ENCODE results near the gene PGPEP1.

Gene PGPEP1

GRCh38 chr19:18340190-18340989 lies at the start of gene PGPEP1:
PGPEP1 (plus strand) TSS chr19:18340598; CDS start chr19:18340682, 84 bp downstream.
- DNase-seq (ENCODE audit: low spot score), result peak; percentile 85

- no peak for DNase-seq (ENCODE audit: low spot score)
These were observed 49.3 kb upstream of the PGPEP1 start for GRCh38 chr19:18291019-18291524.

DNA sequence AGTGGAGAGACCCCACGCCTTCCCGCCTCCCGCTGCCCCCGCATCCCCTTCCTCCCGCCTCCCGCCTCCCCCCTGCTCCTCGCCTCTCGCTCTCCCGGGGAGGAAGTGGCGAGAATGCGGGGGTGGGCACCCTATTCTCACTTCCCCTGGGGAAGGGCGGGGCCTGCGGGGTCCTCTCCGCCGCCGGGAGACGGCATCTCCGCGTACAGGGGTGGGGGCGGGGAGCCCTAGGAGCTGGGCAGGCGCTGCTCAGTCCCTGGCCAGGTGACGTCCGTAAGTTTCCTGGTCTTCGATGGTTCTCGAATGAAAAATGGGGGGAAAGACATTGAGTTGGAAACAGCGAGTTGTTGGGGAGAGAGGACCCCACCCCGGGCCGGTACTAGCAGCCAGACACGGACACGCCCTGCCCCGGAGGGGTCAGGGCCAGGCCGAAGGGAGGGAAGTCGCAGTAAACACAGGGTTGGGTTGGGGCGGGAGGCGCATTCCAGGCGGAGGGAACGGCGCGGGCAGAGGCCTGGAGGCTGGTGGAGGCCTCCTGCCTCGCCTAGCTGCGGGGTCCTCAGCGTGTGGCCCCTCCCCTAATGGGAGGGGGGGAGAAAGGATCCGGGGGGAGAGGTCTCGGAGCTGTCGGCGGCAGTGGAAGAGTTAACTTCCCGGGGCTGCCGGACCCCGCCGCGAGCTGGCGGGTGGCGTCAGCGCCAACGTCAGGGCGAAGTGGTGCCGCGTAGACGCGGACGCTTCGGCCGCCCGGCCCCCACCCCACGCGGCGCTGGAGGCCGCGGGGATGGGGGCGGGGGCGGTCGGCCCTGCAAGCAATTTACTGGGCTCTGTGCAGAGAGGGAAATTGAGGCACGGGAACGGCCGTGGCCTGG lies 48.6 kb upstream of the PGPEP1 start:
- peak; percentile 82 for DNase-seq (ENCODE audit: low spot score)

- no peak for DNase-seq (ENCODE audit: low spot score)
These were observed 48.0 kb upstream of the PGPEP1 start for GRCh38 chr19:18292462-18292809.

DNA sequence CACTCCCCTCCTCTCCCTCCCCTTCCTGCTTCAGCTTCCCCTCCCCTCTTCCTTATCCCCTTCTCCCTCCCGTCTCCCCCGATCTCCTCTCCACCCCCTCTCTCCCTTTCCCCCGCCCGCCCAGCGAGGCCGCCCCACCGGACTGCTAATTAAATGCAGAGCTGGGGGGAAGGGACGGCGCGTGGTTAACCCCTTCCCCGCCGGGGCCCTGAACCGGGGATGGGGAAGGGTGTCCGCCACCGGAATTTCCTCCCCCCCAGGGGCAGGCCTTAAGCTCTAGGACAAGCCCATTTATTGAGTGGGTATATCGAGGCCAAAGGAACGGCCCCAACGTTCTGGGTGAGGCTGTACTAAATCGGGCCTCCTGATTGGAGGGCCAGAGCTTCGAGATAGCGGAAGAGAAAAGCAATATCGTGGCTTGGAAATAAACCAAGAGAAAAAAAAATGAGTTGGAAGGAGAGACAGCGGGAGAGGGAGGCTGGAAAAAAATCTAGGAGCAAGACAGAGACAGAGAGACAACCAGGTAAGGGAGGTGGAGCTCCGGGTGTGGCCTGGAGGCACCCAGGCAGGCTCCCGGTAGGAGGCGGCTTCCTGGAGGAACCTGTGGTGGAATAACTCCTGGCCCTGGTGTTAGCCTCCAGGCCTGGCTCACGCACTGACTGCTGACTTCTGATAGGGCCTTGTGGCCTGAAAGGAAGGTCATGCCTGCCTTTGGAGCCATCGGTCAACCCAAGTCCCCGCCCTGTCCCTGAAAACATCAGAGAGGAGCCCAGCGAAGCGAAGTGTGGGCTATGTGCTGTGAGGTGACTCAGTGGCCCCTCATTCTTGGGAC lies 47.4 kb upstream of the PGPEP1 start:
- DNase-seq (ENCODE audit: low spot score), result peak; percentile 78

DNA sequence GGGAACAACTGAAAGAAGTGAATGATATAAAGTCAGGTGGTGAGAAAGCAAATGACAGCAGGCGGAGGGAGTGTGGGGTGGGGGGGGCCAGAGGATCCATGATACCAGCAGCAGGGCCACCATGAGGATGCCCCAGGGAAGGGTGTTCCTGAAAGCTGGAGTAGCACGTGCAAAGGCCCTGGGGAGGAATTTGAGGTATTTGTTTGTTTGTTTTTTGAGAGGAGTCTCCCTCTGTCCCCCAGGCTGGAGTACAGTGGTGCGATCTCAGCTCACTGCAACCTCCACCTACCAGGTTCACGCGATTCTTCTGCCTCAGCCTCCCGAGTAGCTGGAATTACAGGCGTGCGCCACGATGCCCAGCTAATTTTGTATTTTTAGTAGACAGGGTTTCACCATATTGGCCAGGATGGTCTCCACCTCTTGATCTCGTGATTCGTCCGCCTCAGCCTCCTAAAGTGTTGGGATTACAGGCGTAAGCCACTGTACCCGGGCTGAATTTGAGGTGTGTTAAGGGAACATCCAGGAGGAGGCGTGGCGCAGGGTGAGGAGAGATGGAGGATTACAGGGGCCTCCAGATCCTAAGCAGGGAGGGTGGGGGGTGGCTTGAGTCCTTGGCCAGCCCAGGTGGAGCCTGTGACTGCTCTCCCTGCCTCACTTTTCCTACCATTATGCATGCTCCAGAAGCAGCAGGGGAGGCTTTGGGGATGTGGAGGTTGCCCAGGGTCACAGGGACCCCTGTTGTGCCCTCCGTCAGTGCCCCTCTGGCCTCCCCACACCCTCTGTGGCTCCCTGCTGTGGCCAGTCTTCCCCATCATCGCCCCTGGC lies 46.5 kb upstream of the PGPEP1 start:
- no peak for DNase-seq (ENCODE audit: low spot score)

- DNase-seq (ENCODE audit: low spot score), result no peak
These were observed 45.9 kb upstream of the PGPEP1 start for GRCh38 chr19:18294467-18294864.

GRCh38 chr19:18295034-18295451 lies 45.4 kb upstream of the PGPEP1 start:
- DNase-seq (ENCODE audit: low spot score), result no peak

DNA sequence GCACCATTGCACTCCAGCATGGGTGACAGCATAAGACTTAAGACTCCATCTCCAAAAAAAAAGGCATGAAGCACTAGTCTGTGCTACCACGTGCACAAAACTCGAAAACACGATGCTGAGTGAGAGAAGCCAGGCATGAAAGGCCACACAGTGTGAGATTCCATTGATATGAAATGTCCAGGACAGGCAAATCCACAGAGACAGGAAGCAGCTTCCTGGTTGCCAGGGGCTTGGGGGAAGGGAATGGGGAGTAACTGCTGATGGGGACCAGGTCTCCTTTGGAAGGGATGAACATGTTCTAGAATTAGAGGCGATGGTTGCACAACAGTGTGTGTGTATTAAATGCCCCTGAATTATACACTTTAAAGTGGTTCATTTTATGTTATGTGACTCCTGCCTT lies 43.1 kb upstream of the PGPEP1 start:
- no peak for DNase-seq (ENCODE audit: low spot score)

DNA sequence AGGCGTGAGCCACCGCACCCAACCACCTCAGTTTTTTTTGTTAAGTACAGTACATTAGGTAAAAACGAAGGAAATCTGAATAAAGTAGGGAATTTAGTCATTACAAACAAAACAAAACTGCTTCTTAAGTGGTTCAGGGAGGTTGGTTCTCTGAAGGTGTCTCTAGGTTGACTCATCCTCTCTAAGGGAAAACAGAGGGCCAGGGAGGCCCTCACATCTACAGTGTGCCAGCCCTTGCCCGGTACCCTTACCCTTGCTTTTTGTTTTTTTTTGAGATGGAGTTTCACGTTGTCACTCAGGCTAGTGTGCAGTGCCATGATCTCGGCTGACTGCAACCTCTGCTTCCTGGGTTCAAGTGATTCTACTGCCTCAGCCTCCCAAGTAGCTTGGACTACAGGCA lies 41.8 kb upstream of the PGPEP1 start:
- no peak for DNase-seq (ENCODE audit: low spot score)

DNA sequence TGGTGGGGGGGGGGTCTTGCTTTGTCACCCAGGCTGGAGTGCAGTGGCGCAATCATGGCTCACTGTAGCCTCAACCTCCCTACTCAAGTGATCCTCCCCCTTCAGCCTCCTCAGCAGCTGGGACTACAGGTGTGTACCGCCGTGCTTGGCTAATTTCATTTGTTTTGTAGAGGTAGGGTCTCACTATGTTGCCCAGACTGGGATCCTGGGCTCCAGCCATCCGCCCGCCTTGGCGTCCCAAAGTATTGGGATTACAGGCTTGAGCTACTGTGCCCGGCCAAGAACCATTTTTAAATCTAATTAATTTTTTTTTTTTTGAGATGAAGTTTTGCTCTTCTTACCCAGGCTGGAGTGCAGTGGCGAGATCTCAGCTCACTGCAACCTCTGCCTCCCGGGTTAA lies 40.7 kb upstream of the PGPEP1 start:
- DNase-seq (ENCODE audit: low spot score), result no peak

DNA sequence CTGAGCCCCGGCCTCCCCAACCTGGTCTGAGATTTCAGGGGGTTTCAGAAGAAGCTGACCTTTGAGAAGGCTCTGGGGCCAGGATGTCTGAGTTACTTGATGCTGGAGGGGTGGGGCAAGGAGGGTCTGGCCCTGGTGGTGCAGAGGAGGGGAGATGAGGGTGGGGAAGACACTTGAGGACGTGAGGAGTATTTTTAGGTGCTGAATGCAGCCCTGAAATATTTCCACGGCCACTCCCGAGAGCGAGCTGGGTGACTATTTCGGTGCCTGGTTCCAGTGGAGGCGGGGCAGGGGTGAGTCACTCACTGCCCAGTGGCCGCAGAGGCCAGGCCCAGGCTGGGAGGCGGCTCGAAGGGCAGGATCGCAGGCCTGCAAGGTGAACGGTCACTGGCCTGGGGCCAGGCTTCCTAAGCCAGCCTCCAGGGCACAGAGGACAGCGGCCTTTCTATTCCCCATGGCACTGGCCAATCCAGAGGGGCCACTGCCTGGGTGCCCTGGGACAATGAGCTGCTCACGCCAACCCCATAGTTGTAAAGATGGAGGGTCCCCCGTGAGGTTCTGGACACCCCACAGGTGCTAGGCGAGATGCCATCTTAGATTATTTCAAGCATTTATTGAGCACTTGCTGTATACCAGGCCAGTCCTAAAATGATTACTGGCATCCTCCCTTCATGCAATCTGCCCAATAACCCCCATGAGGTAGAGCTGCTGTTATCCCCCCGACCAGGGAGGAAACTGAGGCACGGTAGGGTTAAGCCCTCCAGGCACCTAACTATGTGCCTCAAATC lies 39.3 kb upstream of the PGPEP1 start:
- DNase-seq (ENCODE audit: low spot score), result no peak

DNA sequence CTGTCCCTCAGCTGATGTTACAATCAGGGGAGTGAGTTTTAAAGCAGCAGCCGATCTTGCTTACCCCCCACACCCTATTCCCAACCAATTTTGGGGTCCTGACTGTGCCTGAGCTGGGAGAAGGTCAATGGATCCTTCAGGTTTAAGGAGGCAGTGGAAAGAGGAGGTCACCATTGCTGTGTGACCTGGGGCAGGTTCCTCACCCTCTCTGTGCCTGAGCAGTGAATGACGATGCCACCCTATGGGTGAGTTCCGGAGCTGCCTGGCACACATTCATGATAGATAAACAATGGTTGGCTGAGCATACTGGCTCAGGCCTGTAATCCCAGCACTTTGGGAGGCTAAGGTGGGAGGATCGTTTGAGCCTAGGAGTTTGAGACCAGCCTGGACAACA lies 38.7 kb upstream of the PGPEP1 start:
- no peak for DNase-seq (ENCODE audit: low spot score)

GRCh38 chr19:18304208-18304457 lies 36.3 kb upstream of the PGPEP1 start:
- no peak for DNase-seq (ENCODE audit: low spot score)

DNA sequence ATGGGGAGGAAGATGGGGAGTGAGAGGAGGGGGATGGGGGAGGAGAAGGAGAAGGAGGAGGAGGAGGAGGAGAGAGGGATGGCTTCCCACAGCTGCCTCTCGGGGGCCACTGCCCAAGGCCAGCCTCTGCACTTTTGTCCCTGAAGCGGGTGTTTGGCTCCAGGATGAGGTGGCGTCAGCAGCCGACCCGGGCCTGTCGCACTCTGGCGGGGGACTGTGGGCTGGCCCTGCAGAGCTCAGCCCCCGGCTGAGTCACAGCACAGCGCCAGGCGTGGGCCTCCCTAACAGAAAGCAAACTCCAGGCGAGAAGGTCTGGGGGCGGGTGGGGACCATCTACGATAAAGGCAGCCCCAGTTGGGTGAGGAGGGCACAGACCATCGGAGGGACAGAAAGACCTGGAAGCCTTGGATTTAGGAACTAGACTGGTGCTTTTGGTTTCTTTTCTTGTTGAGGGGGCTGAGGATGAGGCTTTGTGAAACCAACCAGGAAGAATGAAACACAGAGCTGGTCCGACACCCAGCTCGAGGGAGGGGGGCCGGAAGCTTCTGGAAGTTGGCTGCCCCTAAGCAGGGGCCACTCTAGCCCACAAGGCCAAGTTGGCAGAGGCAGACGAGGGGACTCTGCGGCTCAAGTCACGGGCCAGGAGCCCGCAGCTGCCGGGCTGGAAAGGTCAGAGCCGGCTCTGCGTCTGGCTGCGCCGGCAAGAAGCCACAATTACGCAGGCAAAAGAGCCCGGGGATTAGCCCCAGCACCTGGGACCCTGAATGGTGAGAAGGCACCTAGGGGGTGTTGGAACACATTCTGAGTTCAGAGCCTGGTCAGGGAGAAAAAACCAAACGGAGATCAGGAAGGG lies 35.7 kb upstream of the PGPEP1 start:
- peak; percentile 86 for DNase-seq (ENCODE audit: low spot score)

DNA sequence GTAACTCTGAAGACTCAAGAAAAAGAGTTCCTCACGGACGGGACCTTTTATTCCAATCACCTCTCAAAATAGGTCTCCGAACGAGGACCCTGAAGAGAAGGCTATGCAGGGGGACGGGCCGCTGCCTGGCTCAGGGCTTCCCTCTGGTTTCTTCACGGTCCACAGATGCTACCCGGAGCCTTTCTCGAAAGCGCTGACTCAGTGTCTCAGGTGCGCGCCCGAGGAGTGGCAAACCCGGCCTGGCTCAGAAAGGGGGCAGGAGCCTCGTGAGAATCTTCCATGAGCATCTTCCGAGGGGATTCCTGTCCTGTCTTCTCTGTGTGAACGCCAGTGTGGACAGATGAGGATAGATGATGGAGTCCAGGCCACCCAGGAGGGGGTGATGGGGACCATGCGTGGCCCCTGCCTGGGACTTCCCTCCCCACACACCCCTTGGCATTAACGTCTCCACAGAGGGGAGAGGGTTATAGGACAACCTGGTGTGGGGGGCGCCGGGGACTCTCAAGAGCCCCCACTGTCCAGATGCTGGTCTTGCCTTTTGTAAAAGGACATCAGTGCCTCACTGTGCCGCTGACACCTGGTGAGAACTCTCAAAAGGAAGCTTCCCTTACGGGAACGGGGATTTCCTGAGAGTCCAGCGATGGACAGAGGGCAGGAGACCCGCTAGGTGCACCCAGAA lies 34.0 kb upstream of the PGPEP1 start:
- no peak for DNase-seq (ENCODE audit: low spot score)

DNA sequence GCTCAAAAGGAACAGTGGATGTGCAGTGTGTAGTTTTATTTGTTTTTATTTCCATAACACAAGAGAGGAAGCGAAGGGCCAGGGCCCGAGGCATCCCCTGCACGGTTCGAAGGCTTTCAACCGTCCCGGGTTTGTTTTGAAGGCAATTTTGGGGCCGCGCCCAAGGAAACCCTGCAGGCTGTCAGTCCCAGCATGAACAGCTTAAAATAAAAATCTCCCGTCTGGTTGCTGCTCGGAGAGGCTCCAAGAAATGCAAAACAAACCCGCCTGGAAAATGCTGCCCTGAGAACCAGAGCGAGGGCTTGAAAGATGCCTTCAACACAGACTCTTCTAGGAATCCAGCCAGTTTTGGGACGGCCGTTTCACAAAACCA lies 33.5 kb upstream of the PGPEP1 start:
- no peak for DNase-seq (ENCODE audit: low spot score)

DNA sequence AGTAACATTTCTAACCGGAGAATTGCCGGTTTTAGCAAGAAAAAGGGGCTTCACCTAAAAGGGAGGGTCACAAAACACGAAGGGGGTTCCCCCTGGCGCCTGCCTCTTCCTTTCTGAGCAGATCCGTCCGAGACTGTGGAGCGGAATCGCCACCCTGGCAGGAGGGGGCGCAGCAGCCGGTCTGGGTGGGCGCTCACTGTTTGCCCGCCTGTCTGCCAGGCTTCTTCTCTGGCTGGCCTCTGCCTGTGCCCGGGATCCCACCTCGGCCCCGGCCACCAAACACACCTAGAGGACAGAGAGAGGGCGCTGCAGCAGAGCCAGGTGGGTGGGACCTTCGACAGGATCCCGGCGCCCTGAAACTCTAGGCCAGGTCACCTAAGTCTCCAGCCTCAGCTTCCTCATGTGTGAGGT lies 33.1 kb upstream of the PGPEP1 start:
- DNase-seq (ENCODE audit: low spot score), result no peak
